ENCODE results near the gene PLEKHA6. TPM values are rescaled to one million over a fixed set of nuclear protein-coding genes. Genes with fewer than 3 reads are reported as not detected.

PLEKHA6 gene
- total RNA-seq, 4 donors from 2014 or later = 5.9 to 13.6 (median 8.4) TPM

DNA sequence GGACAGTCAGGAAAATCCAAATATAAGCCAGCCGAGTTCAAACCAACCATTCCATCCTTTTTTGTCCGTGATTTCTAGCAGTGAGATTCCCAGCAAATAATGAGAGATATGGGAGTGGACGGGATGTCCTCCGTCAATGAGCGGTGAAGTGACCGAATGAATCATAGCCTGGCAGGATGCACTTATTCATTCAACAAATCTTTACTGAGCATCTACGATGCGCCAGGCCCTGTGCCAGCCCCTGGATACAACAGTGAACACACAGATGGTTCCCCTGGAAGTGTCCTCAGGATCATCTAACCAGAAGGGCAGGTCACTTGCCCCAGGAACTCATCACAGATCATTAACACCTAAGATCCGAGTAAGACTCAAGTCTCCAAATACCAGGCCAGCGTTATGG, 8.2 kb upstream of the PLEKHA6 start:
- H3K4me1 ChIP-seq = no peaks in the 10 kb centered on the region
- TF ChIP-seq POLR2A (IDR thresholded peaks at IDR 0.05) = no peak
- TF ChIP-seq, protein P1, sequence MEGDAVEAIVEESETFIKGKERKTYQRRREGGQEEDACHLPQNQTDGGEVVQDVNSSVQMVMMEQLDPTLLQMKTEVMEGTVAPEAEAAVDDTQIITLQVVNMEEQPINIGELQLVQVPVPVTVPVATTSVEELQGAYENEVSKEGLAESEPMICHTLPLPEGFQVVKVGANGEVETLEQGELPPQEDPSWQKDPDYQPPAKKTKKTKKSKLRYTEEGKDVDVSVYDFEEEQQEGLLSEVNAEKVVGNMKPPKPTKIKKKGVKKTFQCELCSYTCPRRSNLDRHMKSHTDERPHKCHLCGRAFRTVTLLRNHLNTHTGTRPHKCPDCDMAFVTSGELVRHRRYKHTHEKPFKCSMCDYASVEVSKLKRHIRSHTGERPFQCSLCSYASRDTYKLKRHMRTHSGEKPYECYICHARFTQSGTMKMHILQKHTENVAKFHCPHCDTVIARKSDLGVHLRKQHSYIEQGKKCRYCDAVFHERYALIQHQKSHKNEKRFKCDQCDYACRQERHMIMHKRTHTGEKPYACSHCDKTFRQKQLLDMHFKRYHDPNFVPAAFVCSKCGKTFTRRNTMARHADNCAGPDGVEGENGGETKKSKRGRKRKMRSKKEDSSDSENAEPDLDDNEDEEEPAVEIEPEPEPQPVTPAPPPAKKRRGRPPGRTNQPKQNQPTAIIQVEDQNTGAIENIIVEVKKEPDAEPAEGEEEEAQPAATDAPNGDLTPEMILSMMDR (IDR thresholded peaks at IDR 0.05) = no peak
- no peak overlapping the region for H3K4me3 ChIP-seq
- H3K36me3 ChIP-seq = no peaks in the 10 kb centered on the region
- DNase-seq = no peak
- intact Hi-C loops (cut with DNase I; ENCODE audit: low total_unique reads) = loop anchor here (5.0 kb wide), 2 partner anchors 206 to 511 kb away; no protein-coding TSS in a partner anchor
- H3K27me3 ChIP-seq = no peaks in the 10 kb centered on the region
- no peaks in the 10 kb centered on the region for H3K9me3 ChIP-seq
- no peak overlapping the region for H3K27ac ChIP-seq

DNA sequence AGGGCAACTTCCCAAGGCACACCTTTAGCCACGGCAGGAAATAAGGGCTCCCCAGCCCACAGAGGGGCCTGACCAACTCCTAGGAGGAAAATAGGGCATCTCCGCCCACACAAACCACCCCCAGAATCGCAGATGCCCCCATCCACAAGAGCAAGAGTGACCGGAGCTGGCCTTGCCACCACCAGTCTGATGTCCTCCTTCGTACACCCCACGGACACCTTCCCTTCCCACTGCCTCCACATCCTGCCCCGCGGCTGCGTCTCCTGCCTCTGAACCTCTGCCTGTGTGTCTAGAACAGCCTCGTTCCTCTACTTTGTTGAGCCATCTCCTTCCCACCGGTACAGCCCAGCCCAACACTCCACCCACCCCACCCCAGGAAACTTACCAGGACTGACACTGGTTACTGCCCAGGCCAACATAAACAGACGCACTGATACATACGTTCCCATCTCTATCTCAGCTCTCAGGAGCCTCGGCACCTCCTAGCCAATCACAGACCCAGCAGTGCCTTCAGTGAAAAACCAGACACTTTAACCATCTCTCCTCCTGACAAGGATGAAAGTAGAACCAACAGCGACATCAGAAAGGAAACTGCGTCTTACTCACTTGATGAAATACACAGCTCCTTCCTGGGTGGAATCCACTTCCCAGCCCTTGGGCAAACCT, 7.6 kb upstream of the PLEKHA6 start:
- H3K27me3 ChIP-seq = no peaks in the 10 kb centered on the region
- intact Hi-C loops (cut with DNase I; ENCODE audit: low total_unique reads) = loop anchor here (5.0 kb wide), 2 partner anchors 205 to 510 kb away; no protein-coding TSS in a partner anchor
- H3K36me3 ChIP-seq = no peaks in the 10 kb centered on the region
- TF ChIP-seq, protein P1 (IDR thresholded peaks at IDR 0.05) = no peak
- no peak for TF ChIP-seq POLR2A (IDR thresholded peaks at IDR 0.05)
- no peak overlapping the region for H3K4me3 ChIP-seq
- no peaks in the 10 kb centered on the region for H3K9me3 ChIP-seq
- no peak overlapping the region for H3K27ac ChIP-seq
- no peak for DNase-seq
- no peaks in the 10 kb centered on the region for H3K4me1 ChIP-seq

DNA sequence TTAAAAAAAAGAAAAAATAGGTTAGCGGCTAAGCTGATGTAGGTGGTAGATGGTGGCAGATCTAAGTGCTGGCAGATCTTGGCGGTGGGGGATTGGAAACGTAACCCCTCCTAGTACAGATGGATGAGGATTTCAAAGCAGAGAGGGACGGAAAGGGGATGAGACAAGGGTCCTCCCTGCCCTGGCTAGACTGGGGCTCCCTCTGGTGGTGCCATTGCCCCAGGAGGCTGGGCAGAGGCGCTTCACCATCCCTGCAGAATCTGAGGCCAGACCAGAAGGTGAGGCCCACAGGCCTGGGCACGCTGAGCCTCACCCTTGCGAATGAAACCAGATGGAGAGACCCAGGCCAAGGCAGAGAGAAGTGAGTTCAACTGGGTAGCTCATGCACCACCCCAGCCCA, 7.0 kb upstream of the PLEKHA6 start:
- intact Hi-C loops (cut with DNase I; ENCODE audit: low total_unique reads) = loop anchor here (5.0 kb wide), 2 partner anchors 204 to 509 kb away; no protein-coding TSS in a partner anchor
- Histone ChIP-seq H3K27me3 (no peaks in the 10 kb centered on the region), H3K36me3 (no peaks in the 10 kb centered on the region)

DNA sequence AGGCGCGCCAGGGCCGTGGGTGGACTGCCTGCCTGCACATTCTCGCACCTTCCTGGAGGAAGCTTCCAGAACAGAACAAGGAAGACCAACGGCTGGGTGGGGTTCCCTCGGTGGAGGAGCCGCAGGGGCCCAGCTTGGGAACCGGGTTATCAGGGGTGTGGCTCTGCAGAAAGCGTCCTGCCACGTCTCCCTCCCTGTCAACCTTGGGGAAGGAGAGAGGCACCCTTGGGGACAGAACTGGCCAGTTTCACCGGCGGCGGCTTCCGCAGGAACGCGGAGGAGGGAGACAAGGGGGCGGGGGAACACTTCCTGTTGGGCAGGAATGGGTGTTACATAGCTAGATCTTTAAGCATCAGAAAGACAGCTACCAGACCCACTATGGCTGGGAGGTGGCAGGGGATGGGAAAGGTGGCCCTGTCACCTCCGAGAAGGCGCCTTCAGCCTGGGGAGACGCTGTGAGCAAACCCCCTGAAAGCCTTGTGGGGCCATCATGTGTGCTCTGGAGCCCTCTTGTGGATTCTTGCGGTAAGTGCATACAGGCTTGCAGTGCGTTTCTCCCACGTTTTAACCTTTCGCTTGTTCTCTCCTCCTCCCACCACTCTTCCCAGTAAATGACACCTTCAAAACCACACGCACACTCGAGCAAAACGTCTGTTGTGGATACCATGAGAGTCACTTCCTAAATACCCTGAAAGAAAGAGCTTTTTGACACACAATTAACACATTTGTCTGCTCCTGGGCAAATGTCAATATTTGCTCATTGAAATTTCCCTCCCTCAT, 3.8 kb upstream of the PLEKHA6 start:
- peak; percentile 73 to 76 for DNase-seq
- H3K27me3 ChIP-seq = no peaks in the 10 kb centered on the region
- TF ChIP-seq POLR2A (IDR thresholded peaks at IDR 0.05) = peak in 1 of 2 donors; percentile 38
- TF ChIP-seq, protein P1 (IDR thresholded peaks at IDR 0.05) = peak; percentile 96 to 98 (median 96)

More for the DNA sequence above, 7.0 kb upstream of the PLEKHA6 start:
- no peak for DNase-seq
- Histone ChIP-seq H3K9me3 (no peaks in the 10 kb centered on the region), H3K4me3 (no peak overlapping the region), H3K4me1 (no peaks in the 10 kb centered on the region), H3K27ac (no peak overlapping the region)
- TF ChIP-seq POLR2A (IDR thresholded peaks at IDR 0.05) = no peak
- TF ChIP-seq, protein P1 (IDR thresholded peaks at IDR 0.05) = no peak

DNA sequence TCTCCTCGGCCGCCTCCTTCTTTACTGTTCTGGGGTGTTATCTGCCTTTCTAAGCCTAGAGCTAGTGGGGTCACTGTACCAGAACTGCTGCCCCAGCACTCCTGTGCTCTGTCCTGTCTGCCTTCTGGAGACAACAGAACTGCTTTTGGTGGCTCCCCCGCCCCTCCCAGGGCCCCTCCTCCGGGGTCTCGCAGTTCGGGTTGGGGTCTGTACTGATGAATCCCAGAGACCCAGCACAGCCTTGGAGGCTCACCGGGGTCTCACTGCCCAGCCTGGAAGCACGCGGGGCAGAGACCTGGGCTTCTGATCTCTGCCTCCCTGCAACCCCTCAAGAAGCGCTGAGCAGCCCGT, 3.2 kb upstream of the PLEKHA6 start:
- TF ChIP-seq, protein P1 (IDR thresholded peaks at IDR 0.05) = no peak
- TF ChIP-seq POLR2A (IDR thresholded peaks at IDR 0.05) = no peak
- H3K27ac ChIP-seq = peak overlapping the region; percentile 46 to 80
- H3K36me3 ChIP-seq = no peaks in the 10 kb centered on the region
- no peaks in the 10 kb centered on the region for H3K4me1 ChIP-seq
- H3K4me3 ChIP-seq = peak overlapping the region; percentile 28 to 33
- no peak for DNase-seq
- H3K9me3 ChIP-seq = no peaks in the 10 kb centered on the region
- intact Hi-C loops (cut with DNase I; ENCODE audit: low total_unique reads) = loop anchor here (5.0 kb wide), 1 partner anchor 106 kb away; no protein-coding TSS in a partner anchor
- no peaks in the 10 kb centered on the region for H3K27me3 ChIP-seq

More for the DNA sequence above, 3.8 kb upstream of the PLEKHA6 start:
- H3K27ac ChIP-seq = peak overlapping the region; percentile 46 to 80
- no peaks in the 10 kb centered on the region for H3K9me3 ChIP-seq
- H3K4me3 ChIP-seq = peak overlapping the region; percentile 28 to 33
- H3K36me3 ChIP-seq = no peaks in the 10 kb centered on the region
- no peaks in the 10 kb centered on the region for H3K4me1 ChIP-seq
- intact Hi-C loops (cut with DNase I; ENCODE audit: low total_unique reads) = loop anchor here (5.0 kb wide), 1 partner anchor 106 kb away; no protein-coding TSS in a partner anchor
